T-helper 2 cell (primary cell): ENCODE results near the gene ADARB2.
"Not testable (repeated sequence)": the region's sequence is repeated elsewhere in the genome, so short reads cannot be mapped to it uniquely, and the experiment has no call there.

Source experiments
- DNase-seq, 5 experiments: peaks; one replicate each; pipeline versions ENCODE4 v3.0.0 to v3.0.0-alpha.2; 2012 to 2022

ADARB2 gene

DNA sequence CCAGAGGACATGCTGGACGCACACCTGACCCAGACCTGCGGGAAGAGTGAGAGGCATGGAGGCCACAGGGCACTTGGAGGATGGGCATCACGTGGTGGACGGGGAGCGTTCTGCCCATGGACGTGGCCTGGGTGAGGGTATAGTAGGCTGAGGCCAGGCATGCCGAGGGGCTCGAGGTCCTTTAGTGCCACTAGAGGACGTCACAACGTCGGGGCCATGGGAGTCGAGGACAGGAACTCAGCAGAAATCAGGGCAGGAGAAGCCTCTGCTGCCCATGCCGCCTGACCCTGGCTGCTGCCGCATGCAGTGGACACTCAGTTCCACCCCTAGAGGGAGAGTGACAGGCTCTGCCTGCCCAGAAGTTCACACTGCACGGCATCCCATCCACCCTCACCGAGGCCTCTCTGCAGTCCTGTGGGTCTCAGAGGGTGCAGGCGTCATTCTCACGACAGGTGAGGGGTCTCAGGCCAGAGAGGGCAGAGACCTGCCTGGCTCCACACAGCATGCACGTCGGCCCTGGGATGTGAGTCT is 198.7 kb downstream of the ADARB2 start:
- DNase-seq = no peak

DNA sequence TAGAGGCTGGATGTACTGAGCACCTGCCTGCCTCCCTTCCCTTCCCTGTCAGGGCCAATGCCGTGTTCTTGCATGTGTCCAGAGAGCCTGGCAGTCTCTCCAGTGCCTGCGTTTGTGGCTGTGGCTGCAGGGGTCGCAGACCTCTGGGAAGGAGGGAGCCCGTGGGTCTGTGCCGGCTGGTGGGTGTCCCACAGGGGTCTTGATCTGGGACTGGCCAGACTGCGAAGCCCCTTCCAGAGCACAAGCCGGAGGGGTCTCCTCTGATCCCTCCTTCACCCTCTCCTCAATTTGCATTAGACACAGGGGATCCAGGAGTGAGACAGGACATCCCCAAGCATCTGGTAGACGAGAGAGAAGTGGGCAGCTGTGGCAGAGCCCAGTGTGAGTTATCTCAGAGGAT is 199.2 kb downstream of the ADARB2 start:
- DNase-seq = no peak

DNA sequence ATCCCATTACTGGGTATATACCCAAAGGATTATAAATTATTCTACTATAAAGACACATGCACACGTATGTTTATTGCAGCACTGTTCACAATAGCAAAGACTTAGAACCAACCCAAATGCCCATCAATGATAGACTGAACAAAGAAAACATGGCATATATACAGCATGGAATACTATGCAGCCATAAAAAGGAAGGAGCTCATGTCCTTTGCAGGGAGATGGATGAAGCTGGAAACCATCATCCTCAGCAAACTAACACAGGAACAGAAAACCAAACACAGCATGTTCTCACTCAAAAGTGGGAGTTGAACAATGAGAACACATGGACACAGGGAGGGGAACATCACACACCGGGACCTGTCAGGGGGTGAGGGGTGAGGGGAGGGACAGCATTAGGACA is 199.9 kb downstream of the ADARB2 start:
- DNase-seq = not testable (repeated sequence)

DNA sequence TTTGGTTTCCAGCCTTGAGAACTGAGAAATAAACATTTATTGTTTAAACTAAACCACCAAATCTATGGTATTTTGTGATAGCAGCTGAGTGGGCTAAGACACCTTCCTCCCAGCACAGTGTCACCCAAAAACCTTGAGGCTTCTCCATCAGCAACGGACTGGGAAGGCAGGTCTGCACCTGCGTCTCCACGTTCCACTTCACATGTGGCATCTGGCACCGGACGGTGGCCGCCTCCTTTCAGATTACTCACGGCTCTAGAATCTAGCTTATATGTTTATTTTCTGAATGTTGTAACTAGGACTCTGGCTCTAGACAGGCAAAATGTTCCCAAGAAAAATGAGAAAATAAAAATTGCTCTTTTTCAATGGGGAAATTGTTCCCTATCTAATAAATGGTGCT is 201.0 kb downstream of the ADARB2 start:
- no peak for DNase-seq

DNA sequence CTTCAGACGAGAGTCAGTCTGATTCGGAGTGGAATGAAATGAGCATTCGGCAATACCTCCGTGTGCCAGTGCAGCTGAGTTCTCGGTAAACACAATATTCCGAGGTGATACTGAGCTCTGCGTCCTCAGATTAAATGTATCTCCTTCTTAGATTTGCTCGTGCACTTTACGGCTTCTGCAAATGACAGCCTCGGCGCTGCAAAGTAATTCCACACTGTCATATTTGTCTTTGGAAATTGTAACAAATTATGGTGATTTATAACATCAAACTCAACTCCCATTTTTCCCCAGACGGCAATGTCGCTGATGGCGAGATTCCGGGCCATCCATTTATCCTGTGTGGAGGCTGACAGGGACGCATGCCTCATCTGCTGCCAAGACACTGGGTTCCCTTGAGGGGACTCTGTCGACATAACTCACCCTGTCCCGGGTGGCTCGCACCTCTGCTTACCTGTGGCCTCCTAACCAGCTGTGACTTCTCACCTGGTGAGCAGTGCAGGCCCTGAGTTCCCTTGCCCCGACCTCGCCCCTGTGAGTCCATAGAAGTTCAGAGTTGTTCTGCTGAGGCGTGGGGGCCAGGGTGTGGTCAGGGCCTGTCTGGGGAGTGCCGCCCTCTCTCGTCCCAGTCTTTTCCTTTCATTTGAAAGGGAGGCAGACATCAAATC is 201.9 kb downstream of the ADARB2 start:
- DNase-seq = no peak

DNA sequence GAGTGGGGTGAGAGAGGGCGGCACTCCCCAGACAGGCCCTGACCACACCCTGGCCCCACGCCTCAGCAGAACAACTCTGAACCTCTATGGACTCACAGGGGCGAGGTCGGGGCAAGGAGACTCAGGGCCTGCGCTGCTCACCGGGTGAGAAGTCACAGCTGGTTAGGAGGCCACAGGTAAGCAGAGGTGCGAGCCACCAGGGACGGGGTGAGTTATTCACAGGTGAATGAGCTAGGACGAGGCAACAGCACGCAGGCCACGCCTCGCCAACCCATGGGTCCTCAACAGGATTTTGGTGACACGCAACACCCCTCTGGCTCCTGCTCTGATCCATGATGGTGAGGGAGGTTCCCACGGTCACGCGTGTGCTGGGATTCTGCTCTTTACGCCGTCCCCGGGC is 202.5 kb downstream of the ADARB2 start:
- no peak for DNase-seq

DNA sequence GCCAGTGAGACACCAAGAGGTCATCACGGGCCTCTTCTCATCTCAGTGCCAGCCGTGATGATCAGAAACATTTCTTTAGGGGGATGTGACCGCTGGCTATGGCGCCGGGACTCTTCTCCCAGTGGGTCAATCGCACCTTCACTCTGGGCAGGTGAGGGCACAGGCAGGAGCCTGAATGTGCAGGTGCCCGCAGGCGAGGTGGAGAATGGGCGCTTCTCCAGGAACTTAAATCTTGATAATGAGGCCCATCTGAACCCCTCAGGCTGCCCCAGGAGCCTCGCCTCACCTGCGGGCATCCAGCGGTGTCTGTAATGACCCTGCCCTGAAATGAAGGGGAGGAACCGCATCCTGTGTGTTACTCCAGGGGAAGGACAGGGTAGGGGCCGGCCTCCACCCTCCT is 204.7 kb downstream of the ADARB2 start:
- no peak for DNase-seq

DNA sequence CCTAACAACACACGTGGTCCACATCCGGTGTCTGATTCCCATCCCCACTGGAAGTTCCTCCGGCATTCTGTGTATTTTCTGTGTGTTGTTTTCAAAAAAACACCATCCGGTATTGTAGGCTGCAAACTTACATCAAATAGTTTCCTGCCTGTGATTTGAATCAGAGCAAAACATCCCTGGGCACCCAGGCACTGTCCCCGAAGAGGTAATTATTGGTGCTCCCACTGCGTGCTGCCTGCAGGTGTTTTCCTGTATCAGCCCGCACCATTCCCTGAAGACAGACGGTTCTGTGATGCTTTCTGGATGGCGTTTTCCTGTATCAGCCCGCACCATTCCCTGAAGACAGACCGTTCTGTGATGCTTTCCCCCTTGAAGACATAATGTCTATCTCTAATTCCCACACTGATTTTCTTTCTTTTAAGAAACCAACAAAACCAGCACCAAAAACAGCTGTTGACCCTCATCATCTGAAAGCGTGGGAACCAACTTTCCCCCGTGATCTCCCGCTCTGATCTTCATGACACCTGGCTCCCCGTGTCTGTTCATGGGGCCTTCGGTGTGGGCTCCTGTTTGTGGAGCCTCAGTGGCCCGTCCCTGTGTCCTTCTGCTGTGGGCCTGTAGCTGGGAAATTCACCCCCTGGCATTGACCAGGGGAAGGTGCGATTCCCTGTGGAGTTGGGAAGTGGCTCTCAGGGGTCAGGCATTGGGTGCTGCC is 205.3 kb downstream of the ADARB2 start:
- no peak for DNase-seq

DNA sequence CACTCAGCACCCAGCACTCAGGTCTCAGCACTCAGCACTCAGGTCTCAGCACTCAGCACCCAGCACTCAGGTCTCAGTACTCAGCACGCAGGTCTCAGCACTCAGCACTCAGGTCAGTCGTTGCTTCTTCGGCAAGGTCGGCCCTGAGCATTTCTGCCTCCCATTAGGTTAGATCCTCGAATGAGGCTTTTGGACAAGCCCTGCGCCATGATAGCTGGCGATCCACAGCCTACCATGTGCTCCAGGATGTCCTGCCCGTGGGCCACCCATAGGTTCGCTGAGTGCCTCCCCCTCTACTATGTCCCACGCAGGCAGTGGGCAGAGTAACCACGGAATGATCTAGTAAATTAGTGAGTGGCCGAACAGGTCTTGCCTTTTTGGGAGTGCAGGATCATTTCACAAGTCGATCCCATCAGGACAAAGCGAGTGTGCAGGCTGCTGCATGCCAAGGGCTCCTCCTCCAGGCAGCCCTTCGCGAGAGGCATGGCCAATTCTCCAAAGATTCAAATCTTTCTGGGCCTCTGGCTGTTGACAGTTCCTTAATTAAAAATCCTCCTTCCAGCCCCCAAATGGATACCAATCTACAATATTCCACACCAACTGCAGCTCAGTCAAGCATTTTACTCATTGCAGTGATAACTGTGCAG is 206.3 kb downstream of the ADARB2 start:
- DNase-seq = no peak

DNA sequence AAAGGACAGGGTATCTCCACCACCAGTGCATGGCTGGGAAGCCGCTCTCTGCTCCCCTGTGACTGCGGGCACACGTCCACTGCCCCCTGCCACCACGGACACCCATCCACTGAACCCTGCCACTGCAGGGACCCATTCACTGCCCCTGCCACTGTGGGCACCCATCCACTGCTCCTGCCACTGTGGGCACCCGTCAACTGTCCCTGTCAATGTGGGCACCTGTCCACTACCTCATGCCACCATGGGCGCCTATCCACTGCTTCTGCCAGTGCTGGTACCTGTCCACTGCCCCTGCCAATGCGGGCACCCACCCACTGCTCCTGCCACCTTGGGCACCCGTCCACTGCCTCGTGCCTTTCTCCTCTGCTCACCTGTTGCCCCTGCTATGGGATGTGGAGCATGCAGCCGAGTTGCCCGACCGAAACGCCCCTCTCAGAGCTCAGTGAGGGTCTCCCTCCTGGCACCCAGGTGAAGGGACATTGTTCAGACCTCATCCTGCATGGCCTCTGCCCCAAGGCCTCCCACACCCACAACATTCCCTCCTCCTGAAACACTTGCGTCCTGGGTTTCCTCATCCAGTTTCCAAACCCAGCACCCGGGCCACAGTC is 207.4 kb downstream of the ADARB2 start:
- no peak for DNase-seq

DNA sequence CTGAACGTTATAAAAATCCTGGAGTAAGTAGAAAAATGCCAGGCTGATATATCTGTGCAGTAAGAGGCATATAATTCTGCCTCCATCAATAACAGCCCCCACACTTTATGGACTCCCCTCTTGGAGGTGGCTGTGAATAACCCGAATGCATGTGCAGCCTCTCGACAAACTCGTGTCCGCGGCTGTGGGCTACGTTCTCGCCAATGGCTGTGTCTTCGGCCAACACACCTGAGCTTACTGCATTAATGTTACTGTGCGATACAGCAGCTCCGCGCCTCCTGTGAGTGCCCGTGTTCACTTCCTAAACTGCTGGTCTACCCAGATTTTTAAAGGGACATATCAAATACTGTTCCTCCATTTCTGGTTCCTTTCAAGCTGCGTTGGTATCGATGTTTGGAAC is 209.4 kb downstream of the ADARB2 start:
- DNase-seq = no peak

DNA sequence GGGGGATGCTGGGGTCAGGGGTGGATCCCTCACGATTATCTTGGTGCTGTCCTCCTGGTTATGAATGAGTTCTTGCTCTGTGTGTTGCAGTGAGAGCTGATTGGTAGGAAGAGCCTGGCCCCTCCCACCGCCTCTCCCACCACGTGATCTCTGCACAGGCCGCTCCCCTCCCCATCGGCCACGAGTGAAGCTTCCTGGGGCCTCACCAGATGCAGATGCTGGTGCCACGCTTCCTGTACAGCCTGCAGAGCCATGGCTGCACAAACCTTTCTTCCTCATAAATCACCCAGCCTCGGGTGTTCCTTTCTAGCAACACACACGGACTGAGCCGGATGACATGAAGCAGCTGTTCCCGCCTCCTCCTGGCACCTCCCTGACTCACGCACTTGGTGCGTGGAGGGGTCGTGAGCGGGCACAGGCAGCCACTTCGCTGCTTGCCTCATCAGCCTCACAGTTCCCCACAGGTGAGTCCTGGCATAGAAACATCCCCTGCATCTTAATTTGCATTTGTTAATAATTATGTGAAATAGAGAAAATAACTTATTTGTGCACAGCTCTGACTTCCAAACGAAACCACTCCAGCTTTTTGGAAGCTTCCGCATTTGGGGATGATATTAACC is 210.8 kb downstream of the ADARB2 start:
- DNase-seq = peak in 1 of 5 experiments; percentile 34

DNA sequence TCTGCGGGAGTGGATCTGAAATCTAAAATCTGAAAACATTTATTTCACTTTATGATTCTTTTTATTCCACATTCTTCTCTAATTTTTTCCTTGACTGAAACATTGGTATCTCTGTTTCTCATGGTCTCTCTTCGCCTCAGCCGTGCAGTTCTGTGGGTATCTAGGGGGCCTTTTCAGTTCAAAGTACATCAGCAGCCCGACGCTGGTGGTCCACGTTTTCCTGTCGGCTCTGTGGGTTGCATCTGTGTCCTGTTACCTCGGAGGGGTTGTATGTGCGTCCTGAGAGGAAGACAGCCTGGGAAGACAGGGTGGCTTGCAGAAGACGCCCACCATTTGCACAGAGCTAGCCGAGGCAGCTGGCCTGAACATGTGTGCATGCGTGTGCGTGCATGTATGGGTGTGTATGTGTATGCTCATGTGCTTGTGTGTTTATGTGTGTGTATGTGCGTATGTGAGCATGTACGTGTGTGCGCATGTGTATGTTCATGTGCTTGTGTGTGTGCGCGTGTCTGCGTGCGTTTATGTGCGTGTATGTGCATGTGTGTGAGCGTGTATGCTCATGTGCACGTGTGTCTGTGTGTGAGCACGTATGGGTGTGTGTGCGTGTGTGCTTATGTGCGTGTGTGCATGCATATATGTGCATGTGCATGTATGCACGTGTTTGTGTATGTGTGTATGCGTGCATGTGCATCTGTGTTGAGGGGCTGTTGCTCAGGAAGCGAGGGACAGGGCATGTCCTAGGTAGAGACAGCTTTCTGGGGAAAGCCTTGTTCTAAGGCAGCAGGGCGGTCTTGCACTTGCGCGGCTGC is 211.8 kb downstream of the ADARB2 start:
- DNase-seq = no peak

DNA sequence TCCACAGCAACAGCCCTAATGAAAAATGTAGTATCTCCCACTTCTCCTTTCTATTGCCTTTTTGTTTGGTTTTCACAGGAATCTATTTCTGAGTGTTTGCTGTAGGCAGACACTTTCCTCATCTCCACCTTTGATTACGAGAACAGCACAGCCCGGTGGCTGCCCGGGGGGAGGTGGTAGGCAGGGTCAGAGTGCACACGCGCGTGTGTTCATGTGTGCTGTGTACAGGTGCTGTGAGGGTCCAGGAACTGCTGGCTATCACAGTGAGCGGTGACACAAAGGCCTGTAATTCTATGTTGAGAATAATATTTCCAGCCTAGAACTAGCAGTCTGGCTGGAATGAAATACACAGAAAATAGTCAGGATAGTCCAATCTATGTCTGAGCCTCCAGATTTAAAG is 212.8 kb downstream of the ADARB2 start:
- DNase-seq = no peak

DNA sequence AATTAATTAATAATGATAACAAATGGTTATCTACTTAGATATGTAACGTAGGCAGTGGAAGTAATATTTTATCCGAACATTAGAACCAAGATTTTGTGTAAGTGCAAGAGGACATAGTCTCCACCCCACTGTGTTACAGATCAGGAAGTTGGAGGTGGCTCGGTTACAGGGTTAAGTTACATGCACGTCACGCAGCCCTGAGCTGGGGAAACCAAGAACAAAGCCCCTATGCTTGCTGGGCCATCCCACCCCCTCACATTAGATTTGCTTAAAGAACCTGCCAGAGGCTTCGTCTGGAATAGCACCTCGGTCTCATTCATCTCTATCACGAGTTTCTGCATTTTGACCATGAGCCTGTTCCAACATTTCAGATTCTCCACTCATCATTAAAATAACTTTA is 214.1 kb downstream of the ADARB2 start:
- no peak for DNase-seq

DNA sequence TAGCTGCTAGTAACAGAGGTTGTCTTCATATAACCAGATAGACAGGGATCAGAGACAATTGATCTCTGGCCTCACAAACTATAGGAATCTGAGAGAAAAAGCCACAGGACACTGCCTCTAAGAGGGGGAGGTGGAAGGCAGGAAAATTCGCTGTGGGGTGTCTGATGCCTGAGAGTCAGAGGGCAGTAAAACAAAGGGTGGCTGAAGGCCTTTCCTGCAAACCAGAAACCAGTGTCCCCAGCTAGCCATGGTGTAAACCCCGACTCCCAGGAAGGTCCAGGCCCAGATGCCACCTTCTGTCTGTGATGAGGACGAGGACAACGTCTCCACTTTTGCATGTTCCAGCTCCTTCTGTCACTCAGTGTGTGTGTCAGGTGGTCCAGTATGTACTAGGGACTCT is 215.1 kb downstream of the ADARB2 start:
- DNase-seq = no peak

DNA sequence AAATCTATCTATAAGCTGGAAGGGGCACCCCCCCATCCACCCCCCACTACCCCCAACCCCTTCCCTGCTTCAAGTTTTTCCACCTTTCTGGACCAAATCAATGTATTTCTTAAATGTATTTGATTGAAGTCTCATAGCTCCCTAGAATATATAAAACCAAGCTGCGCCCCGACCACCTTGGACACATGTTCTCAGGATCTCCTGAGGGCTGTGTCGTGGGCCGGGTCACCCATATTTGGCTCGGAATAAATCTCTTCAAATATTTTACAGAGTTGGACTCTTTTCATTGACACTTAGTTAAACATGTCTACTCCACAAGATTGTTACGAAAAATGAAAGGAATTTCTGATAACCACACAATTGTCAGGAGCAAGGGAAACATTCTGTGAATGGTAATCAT is 215.6 kb downstream of the ADARB2 start:
- DNase-seq = no peak

DNA sequence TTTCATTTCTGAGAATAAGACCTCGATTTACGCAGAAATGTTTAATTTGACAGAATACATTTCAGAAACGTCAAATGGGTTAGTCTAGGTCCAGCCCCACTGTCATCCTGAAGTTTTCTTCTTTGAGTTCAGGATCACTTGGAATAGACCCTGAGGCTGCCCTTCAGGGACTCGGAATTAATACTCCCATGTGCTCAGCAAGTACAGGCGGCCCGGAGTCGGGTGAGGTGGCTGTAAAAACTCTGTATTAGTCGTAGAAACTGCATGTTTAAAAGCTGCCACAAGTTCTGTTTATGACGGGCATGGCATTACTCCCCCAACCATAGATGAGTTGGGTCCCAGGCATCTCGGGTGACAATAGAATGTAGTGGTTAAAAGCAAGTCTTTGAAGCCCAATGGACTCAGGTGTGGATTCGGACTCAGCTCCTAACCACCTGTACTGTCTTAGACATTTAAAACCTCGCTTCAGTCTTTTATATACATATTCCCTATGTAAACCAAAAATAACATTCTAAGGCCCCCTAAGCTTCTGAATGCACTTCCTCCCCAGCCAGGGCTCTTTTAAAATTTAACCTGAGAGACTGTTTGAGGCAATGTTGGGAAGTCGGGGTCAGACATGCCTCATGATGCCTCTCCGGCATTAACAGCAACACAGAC is 216.3 kb downstream of the ADARB2 start:
- no peak for DNase-seq

DNA sequence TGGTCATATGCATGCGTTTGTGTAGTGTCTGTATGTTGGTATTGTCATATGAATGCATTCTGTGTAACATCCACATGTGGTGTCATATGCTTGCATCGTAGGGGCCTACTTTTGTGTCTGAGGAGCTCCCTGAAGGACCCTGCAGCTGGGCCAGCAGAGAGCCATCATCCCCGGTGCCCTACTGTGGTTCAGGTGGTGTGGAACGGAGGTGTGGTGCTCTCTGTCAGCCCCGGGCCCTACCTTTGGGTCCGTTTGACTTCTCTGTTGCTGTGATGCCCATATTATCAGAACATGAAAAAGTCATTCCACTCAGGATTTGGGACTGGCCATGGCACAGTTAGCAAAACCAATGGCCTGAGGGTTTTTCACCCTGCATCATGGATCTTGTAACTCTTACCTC is 217.9 kb downstream of the ADARB2 start:
- DNase-seq = no peak

DNA sequence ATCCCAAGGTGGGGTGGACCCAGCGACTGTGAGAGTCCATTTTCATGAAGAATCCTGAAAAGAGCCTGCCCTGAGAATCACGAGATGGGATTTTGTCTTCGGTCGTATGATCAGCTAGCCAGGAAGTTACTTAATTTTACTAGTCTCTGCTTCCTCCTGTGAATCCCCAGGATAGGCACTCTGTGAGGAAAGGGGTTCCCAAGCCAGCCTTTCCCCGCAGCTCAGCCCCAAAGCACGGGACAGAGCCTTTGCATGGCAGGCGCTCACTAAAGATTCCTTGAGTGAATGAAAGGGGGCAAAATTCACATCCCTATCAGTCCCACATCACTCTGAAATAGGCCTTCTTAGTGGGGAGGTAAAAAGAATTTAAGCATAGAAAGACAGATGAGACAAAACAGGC is 219.6 kb downstream of the ADARB2 start:
- DNase-seq = no peak

DNA sequence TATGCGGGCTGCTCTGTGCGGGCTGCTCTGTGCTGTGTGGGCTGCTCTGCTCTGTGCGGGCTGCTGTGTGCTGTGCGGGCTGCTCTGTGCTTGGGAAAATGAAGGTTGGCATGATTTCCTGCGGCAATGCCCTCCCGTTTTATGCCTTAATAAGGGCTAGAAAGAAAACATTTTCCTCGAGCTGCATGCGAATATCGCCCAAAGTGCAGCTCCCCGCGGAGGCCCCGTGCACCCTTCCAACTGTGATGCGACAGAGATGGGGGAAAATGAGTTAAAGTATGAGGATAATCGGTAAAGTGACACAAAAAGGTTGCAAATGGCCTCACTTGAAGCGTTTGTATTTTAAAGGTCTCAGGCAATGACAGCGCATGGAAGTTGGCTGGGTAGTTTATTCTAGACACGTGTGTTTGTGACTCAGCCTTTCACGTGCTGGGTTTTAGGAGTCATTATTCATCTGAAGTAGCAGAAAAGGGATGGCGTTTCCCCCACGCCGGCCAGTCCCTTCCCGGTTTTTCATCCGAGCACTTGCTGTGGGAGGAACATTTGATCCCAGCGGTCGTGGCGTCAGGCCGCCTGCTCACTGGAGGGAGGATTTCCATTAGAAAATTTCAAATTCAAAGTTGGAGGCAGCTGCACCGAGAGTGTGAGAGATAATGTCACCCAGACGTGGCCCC is 220.7 kb downstream of the ADARB2 start:
- DNase-seq = no peak
